GM18909 (cell line): ENCODE data around the gene CDC27.
"Not testable (repeated sequence)": the region's sequence is repeated elsewhere in the genome, so short reads cannot be mapped to it uniquely, and the experiment has no call there.

Source experiments
- ATAC-seq: cut with Tn5 transposase; IDR thresholded peaks from one replicate; pipeline ENCODE4 v1.9.1; 2021; ENCODE audit warnings: mild to moderate bottlenecking; ENCODE audit not compliant: unreplicated experiment, poor library complexity

CDC27 gene

GRCh38 chr17:47076171-47076570 is 112.9 kb downstream of the CDC27 start:
- ATAC-seq, result no peak

- not testable (repeated sequence) for ATAC-seq
These were observed 114.7 kb downstream of the CDC27 start for GRCh38 chr17:47074361-47074760.

GRCh38 chr17:47073629-47074028 is 115.5 kb downstream of the CDC27 start:
- not testable (repeated sequence) for ATAC-seq

DNA sequence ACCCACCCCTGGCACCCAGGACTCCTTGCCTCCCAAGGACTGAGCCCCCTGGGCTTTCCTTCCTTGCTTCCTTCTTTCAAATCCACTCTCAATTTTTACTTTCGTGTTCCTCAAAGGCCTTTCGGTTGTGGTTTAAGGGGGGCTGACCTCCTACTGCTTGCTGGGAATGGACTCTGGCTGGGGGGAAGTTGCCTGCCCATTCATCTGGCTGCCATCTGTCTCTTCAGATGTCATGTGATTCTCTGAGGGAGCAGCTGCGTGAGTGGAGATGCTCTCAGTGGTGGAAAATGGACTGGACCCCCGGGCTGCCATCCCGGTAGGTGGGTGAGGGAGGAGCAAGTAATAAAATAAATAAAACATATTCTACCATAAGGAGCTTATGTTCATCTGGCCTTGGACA is 116.2 kb downstream of the CDC27 start:
- ATAC-seq, result no peak

- not testable (repeated sequence) for ATAC-seq
These were observed 117.9 kb downstream of the CDC27 start for GRCh38 chr17:47071171-47071570.

DNA sequence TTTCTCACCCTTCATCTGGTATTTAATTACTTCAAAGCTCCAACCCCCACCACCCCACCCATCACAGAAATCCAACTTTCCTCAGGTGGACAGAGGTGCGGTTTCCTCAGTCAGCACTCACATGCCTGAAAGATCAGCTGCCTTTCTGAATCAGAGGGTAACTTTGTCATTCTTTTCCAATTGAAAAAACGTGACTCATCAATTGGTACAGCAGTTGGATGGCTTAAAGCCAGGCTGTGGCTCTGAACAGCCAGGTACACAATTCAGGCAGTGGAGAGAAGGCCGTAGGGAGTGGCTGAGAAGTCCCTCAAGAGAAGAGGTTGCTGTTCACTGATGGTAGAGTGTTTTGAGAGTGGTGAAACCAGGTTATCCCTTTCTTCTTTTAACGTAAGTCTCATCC is 118.8 kb downstream of the CDC27 start:
- ATAC-seq, result not testable (repeated sequence)
